SKM-1 (cell line): Measurements from ENCODE around the gene ABHD14A.
"Not testable (repeated sequence)": the region's sequence is repeated elsewhere in the genome, so short reads cannot be mapped to it uniquely, and the experiment has no call there.

Experiments used
- DNase-seq: peaks from one replicate; lab custom pipeline; 2025; ENCODE audit not compliant: unreplicated experiment; lab: John Stamatoyannopoulos, UW

ABHD14A gene

DNA sequence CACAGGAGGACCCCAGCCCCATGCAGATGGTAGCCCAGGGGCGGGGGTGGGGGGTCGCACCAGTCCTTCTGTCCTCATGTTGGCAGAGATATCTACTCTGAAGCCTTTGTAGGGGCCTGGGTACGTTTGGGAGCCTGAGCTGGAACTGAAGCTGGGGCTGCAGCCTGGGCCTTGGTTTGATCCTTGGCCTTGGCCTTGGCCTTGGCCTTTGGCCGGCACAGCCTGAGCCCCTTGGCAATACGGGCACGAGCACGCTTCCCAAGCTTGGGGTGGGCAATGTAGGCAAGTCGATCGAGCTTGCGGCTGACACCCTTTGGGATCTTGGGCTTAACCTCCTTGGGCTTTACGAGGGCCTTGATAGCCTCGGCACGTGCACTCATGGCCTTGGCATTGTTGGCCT lies 18.8 kb downstream of the ABHD14A start:
- DNase-seq: not testable (repeated sequence)

DNA sequence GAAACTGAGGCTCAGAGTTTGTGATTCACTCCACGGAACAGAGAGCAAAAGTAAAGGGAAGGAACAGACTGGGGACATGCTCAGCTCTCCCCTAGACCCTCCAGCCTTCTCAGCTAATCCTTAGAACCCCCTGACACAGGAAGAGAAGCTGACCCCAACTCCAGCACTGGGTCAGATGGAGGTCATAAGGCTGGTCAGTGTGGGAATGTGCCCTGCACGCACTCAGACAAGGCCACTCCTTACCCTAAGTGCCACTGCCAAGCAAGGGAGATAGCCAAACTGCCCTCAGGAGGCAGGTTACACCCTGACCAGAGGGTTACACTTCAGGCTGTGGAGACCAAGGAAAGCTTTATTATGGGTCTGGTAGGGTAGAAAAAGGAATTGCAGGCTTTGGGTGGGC lies 19.7 kb downstream of the ABHD14A start:
- DNase-seq: no peak

DNA sequence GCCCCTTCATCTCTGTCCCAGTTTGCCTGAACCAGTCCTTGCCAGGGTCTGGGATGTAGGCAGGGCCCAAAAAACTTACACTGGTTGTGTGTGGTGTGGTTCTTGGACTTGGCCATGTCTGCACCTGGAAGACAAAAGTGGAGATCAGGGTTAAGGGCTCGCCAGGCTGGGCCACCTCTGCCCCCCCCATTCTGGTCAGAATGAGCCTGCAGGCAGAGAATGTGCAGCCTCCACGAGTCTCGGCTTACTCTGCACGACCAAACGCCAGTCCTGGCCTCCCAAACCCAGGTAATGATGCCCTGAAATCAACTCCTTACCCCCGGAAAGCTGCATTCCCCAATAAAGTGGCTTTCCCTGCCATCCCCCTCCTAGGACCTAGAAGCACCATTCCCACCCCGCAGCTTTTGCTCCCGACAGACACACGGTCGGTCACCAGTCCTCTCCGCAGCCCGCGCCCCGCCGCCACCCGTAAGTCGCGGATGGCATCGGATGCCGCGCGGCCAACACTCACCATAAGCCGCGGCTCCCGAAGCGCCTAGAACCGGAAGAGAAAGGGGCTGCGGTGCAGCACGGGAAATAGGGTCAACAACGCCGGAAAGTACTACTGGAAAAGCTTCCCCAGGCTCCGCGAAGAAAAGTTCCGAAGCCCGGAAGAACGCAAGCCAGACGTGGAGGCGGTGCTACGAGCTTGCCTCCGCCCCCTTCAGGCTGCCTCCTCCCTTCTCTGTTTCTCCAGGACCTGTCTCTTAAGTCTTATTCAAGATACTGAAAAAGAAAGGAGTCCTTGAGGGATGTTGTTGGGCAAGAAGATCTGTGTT lies 20.7 kb downstream of the ABHD14A start, which contains the start of gene RPL29:
Gene RPL29, minus strand, starts transcription at position 550 of the 818 bp plus-strand sequence. Its CDS starts 434 bp downstream, at position 116.
- peak; percentile 96 for DNase-seq

DNA sequence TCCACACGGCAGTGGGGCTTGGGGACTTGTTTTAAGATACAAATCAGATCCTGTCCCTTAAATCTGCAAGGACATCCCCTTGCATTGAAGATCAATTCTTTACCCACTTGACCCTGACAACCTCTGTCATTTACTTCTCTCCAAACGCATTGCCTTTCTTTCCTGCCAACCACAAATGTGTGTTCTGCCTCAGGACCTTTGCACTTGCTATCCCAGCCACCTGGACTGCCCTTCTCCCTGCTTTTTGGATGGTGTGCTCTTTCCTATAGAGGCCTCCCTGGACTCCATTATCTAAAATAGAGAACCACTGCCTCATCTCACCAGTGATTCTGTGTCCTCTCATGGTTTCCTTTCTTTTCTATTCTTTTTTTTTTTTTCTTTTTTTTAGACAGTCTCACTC lies 22.3 kb downstream of the ABHD14A start:
- no peak for DNase-seq

DNA sequence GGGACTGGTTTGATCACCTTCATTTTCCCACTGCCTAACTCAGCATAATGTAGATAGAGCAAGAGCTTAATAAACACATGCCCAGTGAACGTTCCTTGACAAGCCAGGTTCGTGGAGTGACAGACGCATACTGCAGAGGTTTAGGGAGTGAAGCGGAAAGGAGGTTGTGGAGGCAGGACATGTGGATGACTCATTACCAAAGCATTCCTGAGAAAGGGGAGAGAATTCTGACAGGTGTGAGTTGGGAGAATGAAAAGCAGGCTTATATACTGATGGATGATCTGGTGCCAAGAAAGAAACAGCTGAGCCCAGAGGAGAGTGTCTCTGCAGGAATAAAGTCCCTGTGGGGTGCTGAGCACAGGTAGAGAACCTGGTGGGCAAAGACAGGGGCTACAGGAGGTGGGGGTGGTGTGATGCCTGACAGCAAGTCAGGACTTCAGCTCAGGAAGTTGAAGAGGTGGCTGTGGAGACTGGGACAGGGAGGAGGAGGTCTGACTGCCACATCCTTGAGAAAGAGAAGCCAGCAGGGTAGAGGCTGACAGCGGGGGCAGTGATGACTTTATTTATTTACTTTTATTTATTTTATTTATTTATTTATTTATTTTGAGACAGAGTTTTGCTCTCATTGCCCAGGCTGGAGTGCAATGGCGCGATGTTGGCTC lies 23.2 kb downstream of the ABHD14A start:
- DNase-seq: no peak

DNA sequence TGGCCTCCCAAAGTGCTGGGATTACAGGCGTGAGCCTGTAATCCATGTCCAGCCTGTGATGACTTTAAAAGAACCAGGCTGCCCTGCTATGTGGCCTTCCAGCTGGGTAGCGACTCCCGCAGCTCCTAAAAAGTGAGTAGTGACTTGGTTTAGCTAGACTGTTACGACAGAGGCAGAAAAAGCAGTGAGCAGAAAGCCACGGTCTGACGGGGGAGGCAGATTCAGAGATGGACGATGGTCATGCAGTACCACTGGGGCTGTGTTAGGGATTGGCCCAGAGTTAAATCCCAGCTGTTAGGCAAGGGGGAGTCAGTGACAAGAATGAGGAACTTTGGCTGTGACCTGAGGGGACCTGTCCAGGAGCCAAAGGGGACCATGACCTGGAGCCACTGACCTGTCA lies 23.9 kb downstream of the ABHD14A start:
- DNase-seq: peak; percentile 21

DNA sequence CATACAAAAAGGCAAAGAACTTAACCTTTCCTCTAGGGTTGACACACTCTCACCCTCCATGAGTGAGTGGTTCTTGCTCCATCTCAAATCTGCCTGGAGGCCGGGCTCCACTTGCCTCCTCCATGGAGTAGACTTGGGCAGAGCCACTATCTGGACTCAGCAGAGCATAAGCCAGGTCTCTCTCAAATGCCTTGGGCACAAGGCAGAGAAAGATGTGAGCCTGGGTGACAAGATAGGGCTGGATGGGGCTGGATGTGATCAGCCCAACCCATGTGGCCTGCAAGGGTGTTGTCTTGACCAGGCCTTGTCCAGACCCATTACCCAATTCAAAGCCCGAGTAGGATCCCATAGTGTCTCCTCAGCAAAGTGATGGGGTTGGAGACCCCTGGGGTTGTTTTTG lies 25.0 kb downstream of the ABHD14A start:
- DNase-seq: no peak

DNA sequence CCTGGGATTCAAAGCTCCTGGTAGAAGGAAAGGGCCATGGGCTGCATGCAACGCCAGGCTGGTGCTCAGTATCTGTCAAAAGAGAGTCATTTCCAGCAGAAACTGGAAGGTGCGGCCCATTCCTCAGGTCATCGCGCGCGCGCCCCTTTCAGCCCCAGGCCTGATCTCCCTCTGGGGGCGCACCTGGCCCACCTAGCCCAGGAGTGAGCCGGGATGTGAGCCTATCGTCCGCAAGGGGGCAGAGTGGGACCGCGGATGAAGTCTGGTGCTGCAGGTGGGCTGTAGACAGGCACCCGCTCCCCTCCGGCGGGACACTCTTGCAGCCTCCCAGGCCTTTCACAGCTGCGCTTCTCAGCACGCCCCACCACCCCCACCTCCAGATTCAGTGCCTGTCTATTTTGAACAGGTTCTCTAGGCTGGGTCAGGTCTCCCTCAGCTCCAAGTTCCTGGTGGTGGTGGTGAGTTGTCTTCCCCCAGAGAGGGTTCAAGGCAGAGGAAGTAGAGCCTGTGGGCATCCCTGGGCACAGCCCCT lies 26.6 kb downstream of the ABHD14A start:
- peak; percentile 35 for DNase-seq

DNA sequence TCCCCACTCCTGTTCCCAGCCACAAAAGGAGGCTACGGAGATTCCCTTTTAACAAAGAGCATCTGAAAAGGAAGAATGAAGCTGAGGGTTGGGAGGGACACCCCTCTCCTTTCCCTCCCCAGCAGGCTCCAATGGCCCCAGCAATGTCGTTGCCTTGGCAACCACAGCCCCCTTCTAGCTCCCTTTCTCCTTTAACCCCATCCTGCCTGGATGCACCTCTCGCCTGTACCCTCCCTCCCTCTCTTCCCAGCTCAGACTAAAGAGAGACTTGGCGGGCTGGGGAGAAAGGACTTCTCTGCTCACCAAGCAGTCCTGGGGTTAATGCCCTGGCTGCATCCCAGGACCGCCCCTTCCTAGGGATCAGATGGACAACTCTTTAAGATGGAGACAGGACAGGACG lies 27.9 kb downstream of the ABHD14A start:
- DNase-seq: no peak

DNA sequence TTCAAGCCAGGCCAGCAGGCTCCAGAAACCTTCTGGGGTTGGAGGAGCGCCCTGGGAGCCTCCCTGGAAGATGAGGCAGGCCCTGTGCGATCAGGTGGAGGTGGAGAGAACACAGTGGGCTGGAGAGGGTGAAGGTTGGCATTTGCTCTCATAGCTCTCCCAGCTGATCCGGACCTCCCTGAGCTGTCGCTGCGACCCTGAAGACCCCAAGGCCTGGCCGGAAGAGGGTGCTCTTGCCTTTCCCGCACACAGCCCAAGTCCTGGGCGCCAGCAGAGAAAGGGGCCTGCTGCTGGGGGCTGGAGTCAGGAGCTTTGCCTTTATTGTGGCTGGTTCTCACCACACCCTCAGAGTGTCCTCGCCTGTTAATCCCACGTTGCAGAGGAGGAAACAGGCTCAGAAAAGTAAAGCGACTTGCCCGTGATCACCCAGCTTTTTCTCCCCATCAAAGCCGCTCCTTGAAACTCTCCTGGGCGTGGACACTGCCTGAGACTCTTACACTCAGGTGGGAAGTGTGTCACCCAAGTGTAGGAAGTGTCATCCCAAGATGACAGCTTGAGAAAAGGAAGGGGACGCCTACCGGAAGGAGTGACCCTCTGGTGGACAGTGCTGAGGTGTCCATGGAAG lies 29.4 kb downstream of the ABHD14A start:
- no peak for DNase-seq

DNA sequence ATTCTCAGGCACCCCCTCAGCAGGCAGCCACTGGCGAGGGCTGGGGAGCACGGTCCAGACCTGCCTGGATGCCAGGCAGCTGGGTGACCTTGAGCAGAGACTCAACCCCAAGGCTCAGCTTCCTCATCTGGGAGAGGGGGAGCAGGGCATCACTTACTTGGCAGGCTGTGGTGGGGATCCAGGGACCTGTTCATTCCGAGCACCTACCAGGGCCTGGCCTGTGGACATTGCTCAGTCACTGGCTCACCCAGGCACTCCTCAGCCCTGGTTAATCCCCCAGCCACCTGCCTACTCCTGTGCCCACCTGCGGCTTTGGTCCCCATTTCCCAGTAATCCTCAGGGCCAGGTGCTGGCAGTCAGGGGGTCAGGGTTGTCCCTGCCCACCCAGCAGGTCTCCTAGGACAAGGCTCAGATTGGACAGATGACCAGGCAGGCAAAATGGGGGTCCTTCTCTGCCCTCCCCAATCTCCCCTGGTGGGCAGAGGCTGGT lies 30.1 kb downstream of the ABHD14A start:
- no peak for DNase-seq

DNA sequence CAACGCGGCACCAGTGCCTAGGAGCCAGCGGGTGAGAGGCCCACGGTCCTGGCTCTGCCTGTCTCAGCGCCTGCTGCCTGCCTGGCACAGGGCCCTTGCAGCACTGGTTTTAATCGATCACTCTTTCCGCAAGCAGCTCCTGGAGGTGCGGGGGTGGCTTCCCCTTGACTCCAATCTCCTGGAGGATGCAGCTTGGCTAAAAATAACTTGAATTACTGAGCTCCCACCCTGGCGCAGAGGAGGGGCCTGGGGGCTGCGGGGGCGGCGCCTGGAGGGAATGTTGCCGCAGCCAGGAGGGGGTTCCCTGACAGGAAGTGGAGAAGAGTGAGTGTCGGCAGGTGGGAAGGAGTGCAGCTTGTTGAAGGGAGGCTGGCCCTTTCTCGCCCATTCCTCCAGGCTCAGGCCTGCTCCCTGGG lies 30.7 kb downstream of the ABHD14A start:
- DNase-seq: no peak

DNA sequence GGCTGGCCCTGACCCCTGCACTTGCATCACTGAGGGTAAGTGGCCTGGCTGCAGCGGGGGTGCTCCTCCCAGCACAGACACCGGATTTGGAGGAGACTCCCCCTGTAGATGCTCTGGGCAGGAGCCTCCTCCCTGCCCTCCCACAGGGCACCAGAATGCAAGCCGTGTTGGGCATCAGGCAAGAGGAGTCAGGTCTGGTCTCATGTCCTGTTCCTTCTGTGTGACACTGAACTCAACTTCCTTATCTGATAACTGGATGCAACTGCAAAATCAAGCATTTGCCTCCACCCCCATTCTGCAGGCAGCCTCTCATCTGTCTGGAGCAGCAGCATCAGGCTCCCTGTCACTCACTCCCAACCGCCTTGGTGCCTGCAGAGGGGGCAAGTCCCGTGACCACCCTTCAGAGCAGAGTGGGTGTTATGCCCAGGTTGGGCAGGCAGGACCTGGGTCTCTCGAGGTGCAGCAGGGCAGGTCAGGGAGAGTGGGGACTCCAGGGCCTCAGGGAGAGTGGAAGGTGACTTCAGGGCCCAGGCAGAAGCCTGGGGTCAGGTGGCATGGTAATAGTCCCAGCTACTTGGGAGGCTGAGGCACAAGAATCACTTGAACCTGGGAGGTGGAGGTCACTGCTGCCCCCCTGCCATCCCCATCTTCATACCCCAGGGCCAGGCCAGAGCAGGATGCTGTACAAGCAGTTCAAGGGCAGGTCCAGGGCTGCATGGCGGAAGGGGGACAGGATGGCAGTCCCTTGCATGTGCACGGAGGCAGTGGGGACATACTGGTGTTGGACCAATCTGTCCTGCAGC lies 31.4 kb downstream of the ABHD14A start:
- DNase-seq: peak; percentile 54

DNA sequence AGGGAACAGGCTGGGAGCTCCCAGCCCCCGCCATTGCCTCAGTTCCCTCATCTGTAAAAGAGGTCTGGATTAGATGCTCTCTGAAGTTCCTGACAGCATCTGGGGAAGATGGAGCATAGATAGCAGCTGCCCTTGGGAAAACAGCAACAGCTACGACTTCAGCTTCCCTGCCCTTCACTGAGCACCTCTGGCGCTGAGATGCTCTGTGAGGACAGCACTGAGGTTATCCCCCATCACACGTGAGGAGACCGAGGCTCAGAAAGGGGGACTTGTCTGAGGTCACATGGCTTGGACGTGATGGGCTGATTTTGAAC lies 31.9 kb downstream of the ABHD14A start:
- DNase-seq: no peak

DNA sequence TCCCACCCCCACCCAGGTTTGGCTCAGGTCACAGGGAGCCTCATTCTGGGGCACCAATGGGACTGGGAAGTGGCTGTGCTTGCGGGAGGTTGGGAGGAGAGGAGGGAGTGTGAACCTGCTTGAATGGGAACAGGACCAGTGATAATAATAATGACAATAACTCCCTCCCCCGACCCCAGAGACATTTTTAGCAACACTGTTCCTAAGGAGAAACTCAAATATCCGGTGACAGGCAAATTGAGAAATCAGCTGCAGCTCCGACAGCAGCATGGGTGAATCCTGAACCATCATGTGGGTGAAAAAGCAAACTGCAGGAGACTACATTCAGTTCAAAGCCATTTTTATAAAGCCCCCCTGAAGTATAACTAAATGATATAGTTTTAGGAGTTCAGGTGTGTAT lies 32.4 kb downstream of the ABHD14A start:
- DNase-seq: no peak

DNA sequence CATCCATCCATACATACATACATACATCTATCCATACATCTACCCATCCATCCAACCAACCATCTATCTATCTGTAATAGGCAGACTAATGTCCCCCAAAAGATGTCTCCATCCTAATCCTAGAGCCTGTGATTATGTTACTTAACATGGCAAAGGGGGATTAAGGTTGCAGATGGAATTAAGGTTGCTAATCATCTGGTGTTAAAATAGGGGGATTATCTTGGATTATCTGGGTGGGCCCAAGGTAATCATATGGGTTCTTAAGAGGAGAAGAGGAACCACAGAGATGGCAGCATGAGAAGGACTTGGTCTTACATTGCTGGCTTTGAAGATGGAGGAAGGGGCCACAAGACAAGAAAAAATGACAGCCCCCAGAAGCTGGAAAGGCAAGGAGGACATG lies 35.6 kb downstream of the ABHD14A start:
- no peak for DNase-seq

DNA sequence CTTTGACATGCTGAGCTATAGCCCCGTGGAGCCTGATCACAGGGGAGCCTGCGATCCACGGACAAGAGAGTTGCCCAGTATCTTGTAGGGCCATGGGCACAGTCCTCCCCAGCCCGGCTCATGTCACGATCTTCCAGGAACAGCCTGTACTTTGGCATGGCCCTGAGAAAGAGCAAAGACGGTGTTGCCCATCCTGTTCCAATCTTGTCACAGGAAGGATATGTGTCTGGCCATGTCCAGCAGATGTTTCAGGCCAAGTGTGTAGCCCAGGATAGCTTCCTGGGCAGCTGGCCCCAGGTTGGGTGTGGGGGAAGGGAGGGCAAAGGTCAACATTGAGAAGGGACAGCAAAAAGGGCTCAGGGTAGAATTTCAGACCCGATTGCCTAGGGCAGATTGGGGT lies 37.8 kb downstream of the ABHD14A start:
- no peak for DNase-seq

DNA sequence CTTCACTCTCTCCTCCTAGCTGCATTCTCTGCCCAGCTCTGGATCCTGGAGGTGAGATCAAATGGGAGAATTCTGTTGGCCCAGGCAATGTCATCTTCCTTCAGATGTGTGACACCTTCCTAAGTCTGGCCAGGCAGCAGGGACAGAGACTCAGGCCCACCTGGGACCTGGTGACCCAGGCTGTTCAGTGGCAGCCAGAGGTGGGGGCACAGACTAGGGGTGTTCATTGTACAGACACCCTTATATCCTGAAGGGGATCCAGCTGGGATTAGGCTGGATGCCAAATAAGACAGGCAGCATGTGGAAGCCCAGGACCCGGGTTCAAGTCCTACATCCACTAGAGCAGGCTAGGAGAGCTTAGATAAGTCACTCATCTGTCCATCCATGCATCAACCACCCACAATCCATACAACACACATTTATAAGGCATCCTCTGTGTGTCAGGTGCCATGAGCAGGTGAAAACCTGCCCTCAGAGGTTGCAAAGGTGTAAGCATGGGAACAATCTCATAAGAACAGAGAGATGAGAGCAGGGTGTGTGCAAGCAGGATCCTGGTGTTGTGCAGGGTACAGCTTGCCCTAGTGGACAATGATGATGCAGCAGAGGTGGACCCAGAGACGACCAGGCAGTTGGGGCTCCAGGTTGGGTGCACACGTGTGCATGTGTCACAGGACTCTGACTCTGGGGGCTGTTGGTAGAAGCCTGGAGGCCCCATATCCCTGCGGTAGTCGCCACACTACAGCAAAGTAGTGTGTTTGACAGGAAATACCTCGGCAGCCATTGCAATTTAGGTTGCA lies 39.1 kb downstream of the ABHD14A start:
- DNase-seq: no peak

DNA sequence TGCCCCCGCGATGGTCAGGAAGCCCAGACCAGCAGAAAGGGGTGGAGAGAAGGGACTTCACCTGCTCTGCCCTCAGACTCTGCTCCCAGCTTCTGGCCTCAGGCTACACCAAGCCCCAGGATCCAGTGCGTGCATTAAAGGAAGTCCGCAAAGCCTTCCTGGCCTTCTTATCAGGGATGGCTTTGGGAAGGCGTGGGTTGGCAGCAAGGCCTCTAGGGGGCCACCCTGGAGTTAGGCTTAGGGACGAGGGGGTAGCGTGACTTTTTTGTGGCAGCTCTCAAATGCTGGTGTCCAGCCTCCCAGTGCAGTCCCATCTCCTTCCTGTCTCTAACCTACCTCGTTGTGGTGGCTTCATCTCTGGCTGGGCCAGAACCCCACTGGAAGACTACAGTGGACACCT lies 39.7 kb downstream of the ABHD14A start:
- DNase-seq: no peak
